Pancreas (tissue), 10 donors: ENCODE data around the gene IL13. TPM values are rescaled to one million over a fixed set of nuclear protein-coding genes. Genes with fewer than 3 reads are reported as not detected.

Source experiments
- ATAC-seq, 4 donors: fragments of 200-7000 bp; cut with Tn5 transposase; one replicate each; pipeline versions ENCODE4 v1.8.0 to v1.9.1; 2020; ENCODE audit warnings: mild to moderate bottlenecking in 4 of 4, moderate library complexity in 4 of 4
- DNase-seq, 6 donors: peaks; one replicate each; pipeline ENCODE4 v3.0.0-alpha.2; 2020
- FAIRE-seq: peaks from 2 replicates; lab custom pipeline; 2012; peaks lifted over from hg19 to GRCh38; lab: Jason Lieb, UNC
- H3K27ac ChIP-seq, 4 donors: fragments of 200-600 bp; sonication (generic); 1 replicate in 3 of 4; 2 replicates in 1 of 4; pipeline versions ENCODE4 v1.5.0 to v1.8.0; 2020
- H3K27me3 ChIP-seq, 4 donors: fragments of 200-600 bp; one replicate each; pipeline ENCODE4 v1.8.0; 2021
- H3K36me3 ChIP-seq, 3 donors: fragments of 200-600 bp; sonication (generic) in 1 of 3; one replicate each; pipeline versions ENCODE4 v1.5.0 to v1.8.0; 2020 to 2021
- H3K4me1 ChIP-seq, 3 donors: fragments of 200-600 bp; one replicate each; pipeline ENCODE4 v1.8.0; 2021
- H3K4me3 ChIP-seq, 4 donors: fragments of 200-600 bp; sonication (generic) in 2 of 4; one replicate each; pipeline versions ENCODE4 v1.5.0 to v1.8.0; 2020 to 2021
- H3K9me3 ChIP-seq, 4 donors: fragments of 200-600 bp; one replicate each; pipeline ENCODE4 v1.8.0; 2021
- CTCF ChIP-seq, 4 donors: fragments of 200-600 bp; sonication (generic) in 3 of 4; IDR thresholded peaks; one replicate each; pipeline versions ENCODE4 v1.5.0 to v1.8.0; 2021; ENCODE audit warnings: antibody characterized with exemption in 4 of 4
- WGBS, 2 donors: extraction: QIAGEN DNeasy Blood & Tissue Kit; methylation state at CpG; one replicate each; pipeline ENCODE4 v1.1.7; 2013; 5-methylcytosine and 5-hydroxymethylcytosine counted together
- intact Hi-C, 3 donors: fragments of 100-400 bp; cut with DNase I; formaldehyde crosslinking; loops; one replicate each; pipeline versions ENCODE4 v1.11.1 to v1.14.2; 2022
- polyA plus RNA-seq, 2 donors: library from polyadenylated mRNA; stranded (reverse); fragments of 200-250 nt; gene quantifications; one replicate each; pipeline ENCODE4 v1.2.3, GENCODE V29; 2013
- total RNA-seq, 6 donors: library from RNA; stranded (reverse); fragmentation: NEBNext Ultra II Directional in 4 of 6; extraction: Animal tissue kit (Norgen Biotek cat#: 25700) in 4 of 6; gene quantifications; one replicate each; pipeline versions ENCODE4 v1.2.1 to v1.2.4, GENCODE V29; 2021 to 2023
- donor health status: healthy with polysubstance abuse.
- donor health status: DM: no; HTN: no; CAD: no; lungs with moderate emphysema.
- donor health status: DM: no; HTN: no; CAD: no.
- donor health status: control.
- donor health status: control.
- donor health status: Bipolar disorder and iron deficiency.
- donor health status: DM: yes; HTN: yes; CAD: no.
- donor health status: DM: no; HTN: no; CAD: no.
- donor health status: DM: no; HTN: no; CAD: no.
- donor health status: DM: yes; HTN: yes; CAD: no.

Gene IL13
- total and polyA plus RNA-seq, 8 donors = 0.07 TPM; not detected in 7

- TF ChIP-seq CTCF (IDR thresholded peaks at IDR 0.05) = no peak
- intact Hi-C loops = no loop called here
- no peak overlapping the region for H3K27ac ChIP-seq
- FAIRE-seq (no peak), DNase-seq (no peak), ATAC-seq (no peak)
- H3K27me3 ChIP-seq = peaks cover 0 to 9% (median 0%) of the 10 kb centered on the region in 4 donors
- 33 to 43% methylated on average over 7 of the region's 7 CpGs for WGBS, 2 donors
- H3K36me3 ChIP-seq = no peaks in the 10 kb centered on the region
- H3K9me3 ChIP-seq = no peaks in the 10 kb centered on the region
- no peaks in the 10 kb centered on the region for H3K4me1 ChIP-seq
- no peak overlapping the region for H3K4me3 ChIP-seq
Measured at GRCh38 chr5:132653716-132654115, 4.3 kb upstream of the IL13 start.

- 9 to 10% methylated on average over 84 to 92 of the region's 92 CpGs for WGBS, 2 donors
- Histone ChIP-seq H3K36me3 (no peaks in the 10 kb centered on the region), H3K4me1 (no peaks in the 10 kb centered on the region), H3K4me3 (peak overlapping the region; percentile 10 to 44 (median 26)), H3K27ac (no peak overlapping the region), H3K9me3 (no peaks in the 10 kb centered on the region), H3K27me3 (peaks cover 0 to 9% (median 0%) of the 10 kb centered on the region in 4 donors)
- peak; percentile 28 to 61 (median 38) for ATAC-seq
- TF ChIP-seq CTCF (IDR thresholded peaks at IDR 0.05) = no peak
- FAIRE-seq = no peak
- DNase-seq = peak in 1 of 6 donors; percentile 60
- intact Hi-C loops = no loop called here
Measured at GRCh38 chr5:132655821-132656773, 1.9 kb upstream of the IL13 start.

DNA sequence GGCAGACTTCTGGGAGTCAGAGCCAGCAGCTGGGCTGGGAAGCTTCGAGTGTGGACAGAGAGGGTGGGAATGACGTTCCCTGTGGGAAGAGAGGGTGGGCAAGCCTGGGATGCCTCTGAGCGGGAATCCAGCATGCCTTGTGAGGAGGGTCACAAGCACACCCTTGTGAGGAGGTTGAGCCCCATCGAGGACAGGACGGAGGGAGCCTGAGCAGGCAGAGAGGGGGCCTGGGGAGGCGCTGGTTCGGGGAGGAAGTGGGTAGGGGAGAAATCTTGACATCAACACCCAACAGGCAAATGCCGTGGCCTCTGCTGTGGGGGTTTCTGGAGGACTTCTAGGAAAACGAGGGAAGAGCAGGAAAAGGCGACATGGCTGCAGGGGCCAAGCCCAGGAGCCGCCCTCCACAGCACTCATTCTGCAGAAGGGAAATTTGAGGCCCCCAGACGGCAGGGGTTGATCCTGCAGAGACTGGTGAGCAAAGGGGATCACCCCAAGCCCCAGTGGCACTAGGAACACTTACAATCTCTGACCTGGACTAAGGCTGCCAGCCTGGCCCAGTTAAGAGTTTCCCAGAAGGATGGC, 1.1 kb upstream of the IL13 start:
- peak overlapping the region in 2 of 4 donors; percentile 36 to 44 for H3K4me3 ChIP-seq
- intact Hi-C loops = no loop called here

GRCh38 chr5:132658381-132659302, 669 bp downstream of the IL13 start:
- H3K4me1 ChIP-seq = no peaks in the 10 kb centered on the region
- intact Hi-C loops = no loop called here
- 84 to 88% methylated on average over 9 of the region's 9 CpGs for WGBS, 2 donors
- ATAC-seq = no peak
- peaks cover 0 to 9% (median 0%) of the 10 kb centered on the region in 4 donors for H3K27me3 ChIP-seq
- H3K36me3 ChIP-seq = no peaks in the 10 kb centered on the region
- no peak overlapping the region for H3K4me3 ChIP-seq
- H3K9me3 ChIP-seq = no peaks in the 10 kb centered on the region
- DNase-seq = no peak
- TF ChIP-seq CTCF (IDR thresholded peaks at IDR 0.05) = no peak
- no peak for FAIRE-seq
- no peak overlapping the region for H3K27ac ChIP-seq

More for the DNA sequence above, 1.1 kb upstream of the IL13 start:
- DNase-seq (no peak), FAIRE-seq (no peak), ATAC-seq (no peak)
- H3K9me3 ChIP-seq = no peaks in the 10 kb centered on the region
- H3K27ac ChIP-seq = no peak overlapping the region
- no peaks in the 10 kb centered on the region for H3K4me1 ChIP-seq
- no peak for TF ChIP-seq CTCF (IDR thresholded peaks at IDR 0.05)
- 84 to 86% methylated on average over 12 of the region's 12 CpGs for WGBS, 2 donors
- no peaks in the 10 kb centered on the region for H3K36me3 ChIP-seq
- peaks cover 0 to 9% (median 0%) of the 10 kb centered on the region in 4 donors for H3K27me3 ChIP-seq
